Ishikawa (cell line): Measurements from ENCODE around the gene CRELD2.

Experiments used
- CEBPB ChIP-seq: IDR thresholded peaks from 2 replicates; pipeline ENCODE4 v1.6.1; 2012
- CREB1 ChIP-seq: IDR thresholded peaks from 2 replicates; pipeline ENCODE4 v1.6.1; 2012; ENCODE audit warnings: low read depth
- EGR1 ChIP-seq: IDR thresholded peaks from 2 replicates; pipeline ENCODE4 v1.6.1; 2012
- EP300 ChIP-seq: IDR thresholded peaks from 2 replicates; pipeline ENCODE4 v1.6.1; 2012; ENCODE audit warnings: borderline replicate concordance
- FOXM1 ChIP-seq: IDR thresholded peaks from 2 replicates; pipeline ENCODE4 v1.6.1; 2012; ENCODE audit warnings: low read depth, borderline replicate concordance
- NFIC ChIP-seq: IDR thresholded peaks from 2 replicates; pipeline ENCODE4 v1.6.1; 2012
- RAD21 ChIP-seq: IDR thresholded peaks from 2 replicates; pipeline ENCODE4 v1.6.1; 2012; ENCODE audit warnings: low read depth
- TAF1 ChIP-seq: IDR thresholded peaks from 2 replicates; pipeline ENCODE4 v1.6.1; 2012; ENCODE audit warnings: low read depth, mild to moderate bottlenecking
- TCF12 ChIP-seq: IDR thresholded peaks from 2 replicates; pipeline ENCODE4 v1.6.1; 2012; ENCODE audit warnings: low read depth
- YY1 ChIP-seq: IDR thresholded peaks from 2 replicates; pipeline ENCODE4 v1.6.1; 2012; ENCODE audit warnings: low read depth
- TF ChIP-seq, protein P1 (sequence below): IDR thresholded peaks from 2 replicates; pipeline ENCODE4 v1.6.1; 2012
- TF ChIP-seq, protein P2 (sequence below): IDR thresholded peaks from 2 replicates; pipeline ENCODE4 v1.6.1; 2012
- TF ChIP-seq, protein P3 (sequence below): IDR thresholded peaks from 2 replicates; pipeline ENCODE4 v1.6.1; 2012; ENCODE audit warnings: low read depth, mild to moderate bottlenecking

DNA sequence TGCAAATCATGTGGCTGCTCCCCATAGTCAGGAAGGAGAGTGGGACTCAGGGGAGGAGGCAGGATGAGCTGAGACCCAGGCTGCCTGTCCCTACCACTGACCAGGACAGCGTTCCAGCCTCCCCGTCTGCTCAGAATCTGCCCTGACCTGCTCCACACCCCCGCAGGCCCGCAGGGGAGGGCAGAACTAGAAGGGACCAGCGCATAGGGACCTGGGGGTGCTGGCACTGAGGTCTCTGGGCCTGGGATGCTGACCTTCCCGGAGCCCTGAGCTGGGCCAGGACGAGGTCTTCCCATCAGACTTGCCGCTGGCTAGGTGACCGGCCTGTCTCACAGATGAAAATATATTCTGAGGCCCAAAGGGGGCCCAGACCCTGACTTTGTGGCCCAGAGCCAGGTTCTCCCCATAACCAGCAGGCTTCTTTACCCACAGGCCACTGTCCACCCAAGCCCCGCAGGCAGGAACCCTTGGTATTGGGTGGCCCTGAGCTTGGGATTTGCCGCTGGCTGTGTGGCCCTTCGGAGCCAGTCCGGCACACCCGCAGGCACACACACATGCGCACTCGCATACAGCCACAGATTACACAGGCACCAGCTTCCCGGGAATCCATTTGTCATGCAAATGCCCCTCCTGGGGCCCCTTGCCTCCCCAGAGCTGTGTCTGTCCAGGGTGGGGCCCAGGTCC is 28.3 kb downstream of the CRELD2 start:
- TF ChIP-seq NFIC (no peak), EP300 (no peak), FOXM1 (no peak), RAD21 (no peak), EGR1 (no peak), TAF1 (no peak), TCF12 (no peak), YY1 (no peak), CEBPB (no peak), CREB1 (no peak)
- TF ChIP-seq, protein P1, sequence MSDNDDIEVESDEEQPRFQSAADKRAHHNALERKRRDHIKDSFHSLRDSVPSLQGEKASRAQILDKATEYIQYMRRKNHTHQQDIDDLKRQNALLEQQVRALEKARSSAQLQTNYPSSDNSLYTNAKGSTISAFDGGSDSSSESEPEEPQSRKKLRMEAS: no peak
- TF ChIP-seq, protein P2, sequence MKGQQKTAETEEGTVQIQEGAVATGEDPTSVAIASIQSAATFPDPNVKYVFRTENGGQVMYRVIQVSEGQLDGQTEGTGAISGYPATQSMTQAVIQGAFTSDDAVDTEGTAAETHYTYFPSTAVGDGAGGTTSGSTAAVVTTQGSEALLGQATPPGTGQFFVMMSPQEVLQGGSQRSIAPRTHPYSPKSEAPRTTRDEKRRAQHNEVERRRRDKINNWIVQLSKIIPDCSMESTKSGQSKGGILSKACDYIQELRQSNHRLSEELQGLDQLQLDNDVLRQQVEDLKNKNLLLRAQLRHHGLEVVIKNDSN: no peak
- TF ChIP-seq, protein P3, sequence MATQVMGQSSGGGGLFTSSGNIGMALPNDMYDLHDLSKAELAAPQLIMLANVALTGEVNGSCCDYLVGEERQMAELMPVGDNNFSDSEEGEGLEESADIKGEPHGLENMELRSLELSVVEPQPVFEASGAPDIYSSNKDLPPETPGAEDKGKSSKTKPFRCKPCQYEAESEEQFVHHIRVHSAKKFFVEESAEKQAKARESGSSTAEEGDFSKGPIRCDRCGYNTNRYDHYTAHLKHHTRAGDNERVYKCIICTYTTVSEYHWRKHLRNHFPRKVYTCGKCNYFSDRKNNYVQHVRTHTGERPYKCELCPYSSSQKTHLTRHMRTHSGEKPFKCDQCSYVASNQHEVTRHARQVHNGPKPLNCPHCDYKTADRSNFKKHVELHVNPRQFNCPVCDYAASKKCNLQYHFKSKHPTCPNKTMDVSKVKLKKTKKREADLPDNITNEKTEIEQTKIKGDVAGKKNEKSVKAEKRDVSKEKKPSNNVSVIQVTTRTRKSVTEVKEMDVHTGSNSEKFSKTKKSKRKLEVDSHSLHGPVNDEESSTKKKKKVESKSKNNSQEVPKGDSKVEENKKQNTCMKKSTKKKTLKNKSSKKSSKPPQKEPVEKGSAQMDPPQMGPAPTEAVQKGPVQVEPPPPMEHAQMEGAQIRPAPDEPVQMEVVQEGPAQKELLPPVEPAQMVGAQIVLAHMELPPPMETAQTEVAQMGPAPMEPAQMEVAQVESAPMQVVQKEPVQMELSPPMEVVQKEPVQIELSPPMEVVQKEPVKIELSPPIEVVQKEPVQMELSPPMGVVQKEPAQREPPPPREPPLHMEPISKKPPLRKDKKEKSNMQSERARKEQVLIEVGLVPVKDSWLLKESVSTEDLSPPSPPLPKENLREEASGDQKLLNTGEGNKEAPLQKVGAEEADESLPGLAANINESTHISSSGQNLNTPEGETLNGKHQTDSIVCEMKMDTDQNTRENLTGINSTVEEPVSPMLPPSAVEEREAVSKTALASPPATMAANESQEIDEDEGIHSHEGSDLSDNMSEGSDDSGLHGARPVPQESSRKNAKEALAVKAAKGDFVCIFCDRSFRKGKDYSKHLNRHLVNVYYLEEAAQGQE: no peak
